ENCODE results near the gene NOXA1. TPM values are rescaled to one million over a fixed set of nuclear protein-coding genes. Genes with fewer than 3 reads are reported as not detected.

Gene NOXA1
- total RNA-seq, 1 donor from 2014 or later = 6.0 TPM

GRCh38 chr9:137387114-137387890 lies 35.9 kb upstream of the NOXA1 start:
- peak; percentile 8 for ATAC-seq

GRCh38 chr9:137387891-137388560 lies 35.2 kb upstream of the NOXA1 start:
- DNase-seq (ENCODE audit: low spot score) (no peak), ATAC-seq (peak; percentile 8)

More at GRCh38 chr9:137387114-137387890, 35.9 kb upstream of the NOXA1 start:
- DNase-seq (ENCODE audit: low spot score) = no peak

DNA sequence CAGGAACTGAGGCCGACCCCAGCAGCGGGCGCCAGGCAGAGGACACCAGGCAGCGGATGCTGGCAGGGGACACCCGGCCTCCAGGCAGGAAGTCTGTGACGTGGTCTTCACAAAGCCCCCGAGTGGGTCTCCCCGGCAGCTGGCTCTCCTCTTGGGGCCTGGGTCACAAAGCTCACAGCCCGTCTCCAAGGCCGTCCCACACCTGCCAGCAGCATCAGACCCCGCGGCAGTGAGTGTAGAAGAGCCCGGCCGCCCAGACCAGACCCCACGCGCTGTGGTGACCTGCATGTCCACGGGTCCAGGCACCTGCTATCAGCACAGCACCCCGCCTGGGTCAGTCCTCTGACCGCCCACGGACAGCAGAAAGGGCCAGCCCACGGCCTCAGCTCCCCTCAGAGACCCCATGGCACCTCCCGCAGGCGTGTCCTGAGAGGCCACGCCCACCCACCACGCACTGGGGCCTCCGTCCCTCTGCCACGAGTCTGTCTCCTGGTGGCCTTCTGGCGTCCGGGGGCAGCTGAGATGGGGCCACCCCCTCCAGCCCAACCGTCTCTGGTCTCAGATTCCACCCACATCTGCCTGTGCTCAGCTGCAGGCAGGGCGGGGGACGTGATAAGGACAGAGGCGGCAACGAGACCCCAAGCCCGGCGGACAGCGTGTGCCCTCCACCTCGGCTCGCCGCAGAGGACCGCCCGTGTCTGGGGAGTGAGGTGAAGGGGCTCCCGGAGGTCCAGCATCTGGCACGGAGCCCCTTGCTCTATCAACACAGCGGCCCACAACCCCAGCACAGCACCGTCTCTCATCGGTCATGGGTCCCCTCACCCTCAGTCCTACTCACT lies 34.4 kb upstream of the NOXA1 start:
- no peak for DNase-seq (ENCODE audit: low spot score)
- no peak for ATAC-seq

DNA sequence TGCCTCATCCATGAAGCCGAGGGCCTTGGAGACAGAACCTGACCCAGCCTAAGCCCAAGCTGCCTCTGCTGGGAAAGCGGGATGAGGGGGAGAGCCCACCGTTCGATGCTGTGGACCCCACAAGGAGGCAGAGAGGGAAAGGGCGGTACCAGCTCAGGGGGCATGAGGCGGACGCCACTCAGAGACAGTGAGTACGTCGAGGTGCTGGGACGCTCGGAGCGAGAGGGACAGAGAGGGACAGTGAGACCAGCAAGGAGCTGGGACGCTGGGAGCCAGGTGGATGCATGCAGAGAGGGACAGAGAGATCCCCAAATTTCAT lies 33.8 kb upstream of the NOXA1 start:
- DNase-seq (ENCODE audit: low spot score) (no peak), ATAC-seq (no peak)

- DNase-seq (ENCODE audit: low spot score) = no peak
- peak; percentile 11 for ATAC-seq
Measured at GRCh38 chr9:137390553-137391410, 32.4 kb upstream of the NOXA1 start.

- ATAC-seq = no peak
- no peak for DNase-seq (ENCODE audit: low spot score)
Measured at GRCh38 chr9:137391411-137391754, 31.8 kb upstream of the NOXA1 start.

DNA sequence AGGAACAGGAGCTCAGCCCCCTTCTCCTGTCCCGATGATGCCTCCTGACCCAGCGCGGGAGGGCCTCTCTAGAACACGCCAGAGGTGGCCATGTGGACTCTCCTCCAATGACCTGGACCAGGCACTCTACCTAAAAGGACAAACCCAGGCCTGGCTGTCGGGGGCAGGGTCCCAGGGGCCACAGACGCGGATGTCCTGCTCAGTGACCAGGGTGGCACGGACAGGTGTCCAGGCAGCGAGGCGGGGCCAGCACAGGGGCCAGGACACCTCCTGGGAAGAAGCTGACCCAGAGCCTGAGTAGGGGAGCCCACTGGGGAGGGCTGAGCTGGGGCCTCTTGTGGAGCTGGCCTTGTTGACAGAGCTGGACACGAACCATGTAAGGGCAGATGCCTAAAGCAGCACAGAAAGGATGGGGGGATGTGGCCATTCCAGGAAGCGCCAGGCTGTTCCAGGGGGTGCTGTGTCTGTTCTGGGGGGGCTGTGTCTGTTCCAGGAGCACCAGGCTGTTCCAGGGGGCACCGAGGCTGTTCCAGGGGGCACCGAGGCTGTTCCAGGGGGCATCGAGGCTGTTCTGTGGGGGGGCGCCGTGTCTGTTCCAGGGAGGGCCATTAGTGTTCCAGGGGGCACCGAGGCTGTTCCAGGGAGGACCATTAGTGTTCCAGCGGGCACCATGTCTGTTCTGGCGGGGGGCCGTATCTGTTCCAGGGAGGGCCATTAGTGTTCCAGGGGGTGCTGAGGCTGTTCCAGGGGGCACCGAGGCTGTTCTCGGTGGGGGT lies 30.8 kb upstream of the NOXA1 start:
- ATAC-seq (no peak), DNase-seq (ENCODE audit: low spot score) (no peak)

- ATAC-seq = no peak
- no peak for DNase-seq (ENCODE audit: low spot score)
Measured at GRCh38 chr9:137393176-137394150, 29.7 kb upstream of the NOXA1 start.

DNA sequence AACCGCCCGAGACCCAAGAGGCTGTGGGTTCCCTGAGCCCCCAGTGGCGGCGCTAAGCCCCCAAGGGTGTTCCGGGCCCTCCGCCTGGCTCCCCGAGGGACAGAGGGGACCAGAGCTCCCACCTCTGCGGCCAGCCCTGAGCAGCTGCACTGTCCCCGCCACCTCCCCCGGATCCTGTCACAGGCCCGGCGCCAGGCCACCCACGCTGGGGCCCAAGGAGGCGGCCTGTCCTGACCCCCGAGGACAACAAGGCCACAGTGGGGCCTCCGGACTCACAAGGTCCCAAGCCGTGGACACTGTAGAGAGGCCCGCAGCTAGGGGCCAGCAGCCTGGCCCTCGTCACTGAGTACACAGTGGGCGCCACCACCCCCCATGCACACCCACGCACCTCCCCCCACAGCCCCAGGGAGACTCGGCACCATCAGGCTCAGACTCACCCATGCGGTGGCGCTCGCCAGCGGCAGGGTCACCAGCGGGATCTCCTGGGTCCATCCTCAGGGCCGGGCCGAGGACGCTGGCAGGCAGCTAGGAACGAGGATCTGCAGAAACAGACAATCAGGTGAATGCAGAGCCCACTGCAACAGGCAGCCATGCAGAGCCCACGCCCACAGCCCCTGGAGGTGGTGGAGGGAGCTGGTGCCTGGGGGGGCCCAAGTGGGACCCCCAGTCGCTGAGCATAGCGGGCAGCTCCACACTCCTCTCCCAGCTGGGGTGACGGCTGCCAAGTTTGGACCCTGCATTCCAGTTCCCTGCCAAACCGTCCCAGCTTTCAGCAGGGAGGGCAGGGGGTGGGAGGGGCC lies 28.1 kb upstream of the NOXA1 start:
- no peak for ATAC-seq
- no peak for DNase-seq (ENCODE audit: low spot score)

DNA sequence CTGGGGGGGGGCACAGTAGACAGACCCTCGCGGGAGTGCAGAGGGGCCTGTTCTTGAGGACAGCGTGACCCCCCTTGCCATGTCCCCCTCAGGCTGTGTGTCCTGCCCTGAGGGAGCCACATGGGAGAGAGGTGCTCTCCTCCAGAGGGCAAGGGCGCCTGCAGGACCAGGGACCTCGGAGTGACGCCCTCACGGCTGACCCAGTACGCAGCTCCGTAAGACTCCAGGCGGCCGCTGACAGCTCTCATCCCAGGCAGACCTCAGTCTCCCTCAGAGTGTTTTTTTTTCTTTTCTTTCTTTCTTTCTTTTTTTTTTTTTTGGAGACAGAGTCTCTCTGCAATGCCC lies 27.6 kb upstream of the NOXA1 start:
- no peak for ATAC-seq
- DNase-seq (ENCODE audit: low spot score) = no peak

GRCh38 chr9:137396227-137396626 lies 27.0 kb upstream of the NOXA1 start:
- DNase-seq (ENCODE audit: low spot score) = no peak

DNA sequence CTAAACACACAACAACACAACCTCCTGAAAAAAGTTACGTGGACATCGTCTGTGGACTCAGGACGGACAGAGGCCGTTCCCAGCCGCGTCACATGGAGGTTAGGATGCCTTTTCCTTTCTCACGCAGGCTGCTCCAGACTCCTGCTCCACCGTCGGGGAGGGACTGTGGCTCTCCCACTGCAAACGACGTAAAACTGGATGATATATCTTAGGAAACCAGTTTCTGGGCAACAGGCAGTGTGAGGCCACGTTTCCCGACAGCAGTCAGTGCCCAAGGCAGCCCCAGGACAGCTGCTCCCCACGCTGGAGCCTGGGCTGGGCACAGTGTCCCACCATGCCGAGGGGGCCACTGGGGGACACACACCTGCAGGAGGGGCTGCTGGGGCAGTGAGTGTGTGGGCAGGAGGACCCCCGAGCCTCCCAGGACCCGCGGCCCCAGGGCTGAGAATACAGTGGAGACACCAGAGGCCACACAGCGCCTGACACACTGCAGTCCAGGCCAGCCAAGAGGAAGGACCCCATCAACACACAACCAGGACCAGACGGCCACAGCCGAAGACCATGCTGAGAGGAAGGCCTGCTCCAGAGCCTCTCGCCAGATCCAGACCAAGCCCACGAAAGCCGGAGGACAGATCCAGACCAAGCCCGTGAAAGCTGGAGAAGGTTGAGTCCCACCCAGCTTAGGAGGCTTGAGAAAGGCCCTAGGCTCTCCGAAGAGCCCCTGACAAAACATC lies 26.4 kb upstream of the NOXA1 start:
- no peak for ATAC-seq
- no peak for DNase-seq (ENCODE audit: low spot score)

More at GRCh38 chr9:137396227-137396626, 27.0 kb upstream of the NOXA1 start:
- ATAC-seq = no peak

GRCh38 chr9:137397675-137398423 lies 25.3 kb upstream of the NOXA1 start:
- ATAC-seq = no peak
- DNase-seq (ENCODE audit: low spot score) = no peak

GRCh38 chr9:137398561-137399468 lies 24.4 kb upstream of the NOXA1 start:
- DNase-seq (ENCODE audit: low spot score) (no peak), ATAC-seq (no peak)

DNA sequence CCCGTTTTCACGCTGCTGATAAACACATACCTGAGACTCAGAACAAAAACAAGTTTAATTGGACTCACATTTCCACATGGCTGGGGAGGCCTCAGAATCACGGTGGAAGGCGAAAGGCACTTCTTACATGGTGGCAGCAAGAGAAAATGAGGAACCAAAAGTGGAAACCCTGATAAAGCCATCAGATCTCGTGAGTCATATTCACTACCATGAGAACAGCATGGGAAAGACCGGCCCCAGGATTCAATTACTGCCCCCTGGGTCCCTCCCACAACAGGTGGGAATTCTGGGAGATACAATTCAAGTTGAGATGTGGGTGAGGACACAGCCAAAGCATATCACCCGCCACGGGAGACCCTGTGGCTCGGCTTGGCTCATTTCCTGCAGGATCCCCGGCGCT lies 20.4 kb upstream of the NOXA1 start:
- ATAC-seq (no peak), DNase-seq (ENCODE audit: low spot score) (no peak)

DNA sequence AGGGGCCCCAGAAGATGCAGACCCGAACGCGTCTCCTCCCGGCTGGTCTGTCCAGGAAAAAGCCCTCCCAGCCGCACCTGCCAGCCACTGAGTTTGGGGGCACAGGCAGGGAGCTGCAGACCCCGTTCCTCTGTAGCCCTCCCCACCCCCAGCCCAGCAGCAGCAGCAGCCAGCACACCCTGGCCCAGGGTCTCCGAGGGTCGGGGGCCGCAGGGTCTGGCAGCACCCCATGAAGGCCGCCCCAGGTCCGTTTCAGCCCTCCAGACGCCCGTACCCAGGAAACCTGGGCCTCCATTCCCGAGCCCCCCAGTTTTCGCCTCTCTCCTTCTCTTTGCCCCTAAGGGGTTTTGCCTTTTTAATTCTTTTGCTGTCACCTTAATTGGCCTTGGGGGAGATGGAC lies 19.9 kb upstream of the NOXA1 start:
- DNase-seq (ENCODE audit: low spot score) (no peak), ATAC-seq (no peak)

Data from left lobe of liver (tissue), 2 donors.